ENCODE results near the gene MEGF9. TPM values are rescaled to one million over a fixed set of nuclear protein-coding genes. Genes with fewer than 3 reads are reported as not detected.

The MEGF9 gene
- polyA plus RNA-seq, 1 donor (not counting 4 experiments of a cell fraction or from before 2014, with no cell fraction given): 11.2 TPM

DNA sequence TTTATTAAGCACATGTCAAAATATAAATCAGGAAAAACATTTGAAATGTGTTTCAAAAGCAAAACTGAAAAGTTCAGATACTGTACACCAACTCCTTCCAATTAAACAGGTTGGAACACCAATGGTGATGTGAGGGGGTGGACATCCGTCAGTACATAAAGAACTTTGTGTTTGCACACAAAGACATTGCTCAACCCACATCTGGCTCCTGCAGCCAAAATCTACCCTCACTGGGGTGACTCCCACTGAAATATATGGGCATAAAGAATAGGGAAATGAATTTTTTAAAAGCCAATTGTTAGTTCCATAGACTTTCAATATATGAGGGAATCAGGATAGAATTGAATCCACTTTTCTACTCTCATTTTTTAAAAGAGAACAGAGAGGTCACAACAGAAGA lies 63.9 kb downstream of the MEGF9 start:
- dilution Hi-C loops (cut with MboI; ENCODE audit: extremely low pct_ligation_motif_present, low sequenced_read_pairs): no loop called here
- Histone ChIP-seq H3K9me3 (ENCODE audit: control insufficient read depth, low read depth, low read length) (no peaks in the 10 kb centered on the region), H3K9me1 (ENCODE audit: control insufficient read depth, extremely low read depth, insufficient read depth, low read length) (no peaks in the 10 kb centered on the region), H3K4me2 (ENCODE audit: control insufficient read depth, extremely low read depth, insufficient read depth, low read depth, low read length) (no peak overlapping the region), H2AFZ (ENCODE audit: control insufficient read depth, low read length) (no peak overlapping the region), H3K27ac (ENCODE audit: control insufficient read depth, insufficient read depth, low read length) (no peak overlapping the region), H3K4me1 (ENCODE audit: control insufficient read depth, extremely low read depth, insufficient read depth, low read length) (peaks cover 7% of the 10 kb centered on the region), H3K36me3 (ENCODE audit: control insufficient read depth in 2 of 2, extremely low read depth in 1 of 2, insufficient read depth in 2 of 2, low read length in 2 of 2) (no peaks in the 10 kb centered on the region), H4K20me1 (ENCODE audit: control insufficient read depth, extremely low read depth, insufficient read depth, low read length) (no peaks in the 10 kb centered on the region), H3K9ac (ENCODE audit: control insufficient read depth, extremely low read depth, insufficient read depth, low read length) (no peak overlapping the region), H3K79me2 (ENCODE audit: control insufficient read depth, insufficient read depth, low read length) (peaks cover 2% of the 10 kb centered on the region), H3K4me3 (ENCODE audit: control insufficient read depth in 2 of 3, extremely low read depth in 1 of 3, insufficient read depth in 2 of 3, low read depth in 1 of 3, low read length in 3 of 3) (no peak overlapping the region), H3K27me3 (ENCODE audit: control insufficient read depth, extremely low read depth, insufficient read depth, low read length) (no peaks in the 10 kb centered on the region)
- DNase-seq (ENCODE audit: low read depth, low spot score) (no peak), FAIRE-seq (no peak)
- no peak for TF ChIP-seq EZH2 (IDR thresholded peaks at IDR 0.05; ENCODE audit: low read length)
- TF ChIP-seq, protein P1, sequence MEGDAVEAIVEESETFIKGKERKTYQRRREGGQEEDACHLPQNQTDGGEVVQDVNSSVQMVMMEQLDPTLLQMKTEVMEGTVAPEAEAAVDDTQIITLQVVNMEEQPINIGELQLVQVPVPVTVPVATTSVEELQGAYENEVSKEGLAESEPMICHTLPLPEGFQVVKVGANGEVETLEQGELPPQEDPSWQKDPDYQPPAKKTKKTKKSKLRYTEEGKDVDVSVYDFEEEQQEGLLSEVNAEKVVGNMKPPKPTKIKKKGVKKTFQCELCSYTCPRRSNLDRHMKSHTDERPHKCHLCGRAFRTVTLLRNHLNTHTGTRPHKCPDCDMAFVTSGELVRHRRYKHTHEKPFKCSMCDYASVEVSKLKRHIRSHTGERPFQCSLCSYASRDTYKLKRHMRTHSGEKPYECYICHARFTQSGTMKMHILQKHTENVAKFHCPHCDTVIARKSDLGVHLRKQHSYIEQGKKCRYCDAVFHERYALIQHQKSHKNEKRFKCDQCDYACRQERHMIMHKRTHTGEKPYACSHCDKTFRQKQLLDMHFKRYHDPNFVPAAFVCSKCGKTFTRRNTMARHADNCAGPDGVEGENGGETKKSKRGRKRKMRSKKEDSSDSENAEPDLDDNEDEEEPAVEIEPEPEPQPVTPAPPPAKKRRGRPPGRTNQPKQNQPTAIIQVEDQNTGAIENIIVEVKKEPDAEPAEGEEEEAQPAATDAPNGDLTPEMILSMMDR (optimal IDR thresholded peaks at IDR 0.05 in 1 of 3, IDR thresholded peaks at IDR 0.05 in 1 of 3, conservative IDR thresholded peaks at IDR 0.05 in 1 of 3; ENCODE audit: extremely low read depth in 1 of 3, insufficient read depth in 2 of 3, low read length in 3 of 3): no peak

DNA sequence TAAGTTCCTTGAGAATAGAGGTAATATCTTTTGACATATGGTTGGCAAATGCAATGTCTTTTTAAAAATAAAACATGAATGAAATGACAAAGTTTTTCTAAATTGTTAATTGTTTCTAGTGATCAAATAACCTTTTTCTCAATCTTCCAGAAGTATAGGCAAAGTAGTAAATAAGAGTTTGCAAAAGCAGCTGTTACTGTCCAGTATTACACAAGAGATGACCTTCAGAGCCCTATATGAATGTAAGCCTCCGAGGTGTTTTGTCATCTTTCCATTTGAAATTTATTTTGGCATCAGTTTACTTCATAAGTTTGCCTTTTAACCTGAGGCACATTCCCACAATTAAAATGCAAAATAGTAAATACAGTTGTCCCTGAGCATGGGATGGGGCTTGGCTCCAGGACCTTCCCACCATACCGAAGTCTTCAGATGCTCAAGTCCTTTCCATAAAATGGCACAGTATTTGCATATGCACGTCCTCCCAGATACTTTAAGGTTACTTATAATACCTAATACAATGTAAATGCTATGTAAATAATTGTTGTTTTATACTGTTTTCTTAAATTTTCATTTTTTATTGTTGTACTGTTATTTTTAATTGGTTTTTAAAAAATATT lies 65.6 kb downstream of the MEGF9 start:
- TF ChIP-seq EZH2 (IDR thresholded peaks at IDR 0.05; ENCODE audit: low read length): no peak
- TF ChIP-seq, protein P1 (optimal IDR thresholded peaks at IDR 0.05 in 1 of 3, IDR thresholded peaks at IDR 0.05 in 1 of 3, conservative IDR thresholded peaks at IDR 0.05 in 1 of 3; ENCODE audit: extremely low read depth in 1 of 3, insufficient read depth in 2 of 3, low read length in 3 of 3): no peak
- Histone ChIP-seq H3K36me3 (ENCODE audit: control insufficient read depth in 2 of 2, extremely low read depth in 1 of 2, insufficient read depth in 2 of 2, low read length in 2 of 2) (peaks cover 0 to 1% of the 10 kb centered on the region in 2 experiments), H3K4me1 (ENCODE audit: control insufficient read depth, extremely low read depth, insufficient read depth, low read length) (no peaks in the 10 kb centered on the region), H3K27me3 (ENCODE audit: control insufficient read depth, extremely low read depth, insufficient read depth, low read length) (no peaks in the 10 kb centered on the region), H3K9me3 (ENCODE audit: control insufficient read depth, low read depth, low read length) (no peaks in the 10 kb centered on the region), H2AFZ (ENCODE audit: control insufficient read depth, low read length) (no peak overlapping the region), H3K9me1 (ENCODE audit: control insufficient read depth, extremely low read depth, insufficient read depth, low read length) (no peaks in the 10 kb centered on the region), H3K79me2 (ENCODE audit: control insufficient read depth, insufficient read depth, low read length) (peaks cover 2% of the 10 kb centered on the region), H3K4me3 (ENCODE audit: control insufficient read depth in 2 of 3, extremely low read depth in 1 of 3, insufficient read depth in 2 of 3, low read depth in 1 of 3, low read length in 3 of 3) (no peak overlapping the region), H3K4me2 (ENCODE audit: control insufficient read depth, extremely low read depth, insufficient read depth, low read depth, low read length) (no peak overlapping the region), H3K27ac (ENCODE audit: control insufficient read depth, insufficient read depth, low read length) (no peak overlapping the region), H3K9ac (ENCODE audit: control insufficient read depth, extremely low read depth, insufficient read depth, low read length) (no peak overlapping the region), H4K20me1 (ENCODE audit: control insufficient read depth, extremely low read depth, insufficient read depth, low read length) (no peaks in the 10 kb centered on the region)
- dilution Hi-C loops (cut with MboI; ENCODE audit: extremely low pct_ligation_motif_present, low sequenced_read_pairs): no loop called here
- no peak for DNase-seq (ENCODE audit: low read depth, low spot score)
- no peak for FAIRE-seq

All from keratinocyte (primary cell).